A673 (cell line): Measurements from ENCODE around the gene MACC1. TPM values are rescaled to one million over a fixed set of nuclear protein-coding genes. Genes with fewer than 3 reads are reported as not detected.

Experiments
- BruUV-seq: library from RNA; stranded (reverse); fragments of 400-500 nt; replicated peaks from 2 replicates; lab custom pipeline; 2021; lab: Mats Ljungman, UMichigan
- CTCF ChIA-PET: fragments of 300-600 bp; sonication (Branson Sonifier 250); formaldehyde crosslinking; loops from one replicate; lab custom pipeline; 2022; ENCODE audit warnings: antibody characterized with exemption; lab: Charles Lee
- POLR2A ChIA-PET: fragments of 300-600 bp; sonication (Branson Sonifier 250); formaldehyde crosslinking; loops from one replicate; lab custom pipeline; 2022; ENCODE audit warnings: antibody characterized with exemption; ENCODE audit not compliant: low non-redundant PET; lab: Charles Lee
- DNase-seq: peaks from one replicate; pipeline ENCODE4 v3.0.0-alpha.2; 2015; ENCODE audit warnings: low spot score
- H3K27ac ChIP-seq: fragments of 200-600 bp; sonication (generic); 2 replicates; pipeline ENCODE4 v1.5.1; 2016; ENCODE audit warnings: mixed run types, low read depth, mild to moderate bottlenecking, mixed read lengths, antibody characterized with exemption, low read length; ENCODE audit not compliant: poor library complexity, severe bottlenecking
- H3K27me3 ChIP-seq: fragments of 200-600 bp; sonication (generic); replicated peaks from 2 replicates; pipeline ENCODE4 v1.6.1; 2017; ENCODE audit warnings: mixed run types, low read depth, mild to moderate bottlenecking, mixed read lengths, antibody characterized with exemption, low read length; ENCODE audit not compliant: insufficient read depth, poor library complexity
- H3K36me3 ChIP-seq: fragments of 200-600 bp; sonication (generic); 2 replicates; pipeline ENCODE4 v1.6.1; 2016; ENCODE audit warnings: mixed run types, mild to moderate bottlenecking, mixed read lengths, antibody characterized with exemption, low read length; ENCODE audit not compliant: insufficient read depth, poor library complexity, severe bottlenecking
- H3K4me1 ChIP-seq: fragments of 200-600 bp; sonication (generic); 2 replicates; pipeline ENCODE4 v1.6.1; 2017; ENCODE audit warnings: mixed run types, mild to moderate bottlenecking, mixed read lengths, antibody characterized with exemption, low read length; ENCODE audit not compliant: insufficient read depth, poor library complexity, severe bottlenecking
- H3K4me3 ChIP-seq: fragments of 200-600 bp; sonication (generic); 2 replicates; pipeline ENCODE4 v1.5.1; 2016; ENCODE audit warnings: low read depth, mixed run types, mild to moderate bottlenecking, mixed read lengths, low read length; ENCODE audit not compliant: poor library complexity, severe bottlenecking
- H3K9me3 ChIP-seq: fragments of 200-600 bp; sonication (generic); 2 replicates; pipeline ENCODE4 v1.6.1; 2016; ENCODE audit warnings: mixed run types, low read depth, mild to moderate bottlenecking, mixed read lengths, antibody characterized with exemption, low read length; ENCODE audit not compliant: poor library complexity, severe bottlenecking
- EZH2 ChIP-seq: fragments of 200-600 bp; sonication (generic); IDR thresholded peaks from 2 replicates; pipeline ENCODE4 v1.6.1; 2017; ENCODE audit warnings: borderline replicate concordance, low read depth, mild to moderate bottlenecking, mixed read lengths, antibody characterized with exemption, low read length; ENCODE audit not compliant: poor library complexity, severe bottlenecking
- intact Hi-C: fragments of 100-400 bp; cut with micrococcal nuclease; formaldehyde crosslinking; loops from one replicate; pipeline ENCODE4 v1.10.0; 2022; ENCODE audit not compliant: unreplicated experiment
- total RNA-seq: library from RNA; stranded (reverse); gene quantifications from 2 replicates; pipeline ENCODE4 v1.2.3, GENCODE V29; 2021
- TF ChIP-seq, protein P1 (sequence below): fragments of 300-800, 200-600 bp; sonication (generic); conservative IDR thresholded peaks from 2 replicates; pipeline ENCODE4 v1.5.1; 2017; ENCODE audit warnings: low read depth, mild to moderate bottlenecking, antibody characterized with exemption, low read length, moderate library complexity, mixed read lengths

Gene MACC1
- total RNA-seq, 1 experiment from 2014 or later, result not detected

DNA sequence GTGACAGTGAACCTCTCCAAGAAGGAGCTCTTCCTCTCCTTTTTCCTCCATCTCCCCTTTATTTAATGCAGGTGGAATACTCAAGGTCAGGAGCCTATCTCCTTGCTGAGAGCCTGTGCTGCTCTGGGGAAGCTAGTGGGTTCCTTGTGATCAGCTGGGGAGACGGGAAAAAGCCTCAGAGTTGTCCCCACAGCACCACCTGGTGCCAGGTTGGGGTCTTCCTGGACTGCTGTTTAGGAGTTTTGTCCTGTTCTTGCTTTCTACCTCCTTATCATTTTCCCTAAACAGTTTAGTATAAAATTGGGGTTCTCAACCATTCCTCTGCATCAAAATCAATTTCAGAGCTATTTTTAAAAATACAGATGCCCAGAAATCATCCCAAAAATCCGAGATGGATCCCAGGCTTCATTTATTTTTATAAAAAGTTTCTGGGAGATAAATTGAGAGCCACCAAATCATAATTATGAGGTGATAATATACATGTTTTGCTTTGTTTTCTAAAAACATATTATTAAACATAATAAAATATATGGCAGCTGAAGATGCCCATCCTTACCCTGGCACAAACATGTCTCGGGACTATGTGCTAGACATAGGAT lies 44.3 kb downstream of the MACC1 start:
- Histone ChIP-seq H3K27me3 (peaks cover 18% of the 10 kb centered on the region), H3K27ac (no peak overlapping the region), H3K4me3 (no peak overlapping the region), H3K9me3 (no peaks in the 10 kb centered on the region), H3K36me3 (no peaks in the 10 kb centered on the region), H3K4me1 (no peaks in the 10 kb centered on the region)
- peak; percentile 58 for DNase-seq
- ChIA-PET POLR2A (no interaction called here), CTCF (interaction anchor here (0.6 to 1.7 kb wide), 2 partner anchors 426 to 1224 kb away, joined by 4 to 7 read pairs; no protein-coding TSS in a partner anchor)
- intact Hi-C loops, result loop anchor here (5.0 kb wide), 1 partner anchor 421 kb away; no protein-coding TSS in a partner anchor
- TF ChIP-seq EZH2, result no peak
- TF ChIP-seq, protein P1, sequence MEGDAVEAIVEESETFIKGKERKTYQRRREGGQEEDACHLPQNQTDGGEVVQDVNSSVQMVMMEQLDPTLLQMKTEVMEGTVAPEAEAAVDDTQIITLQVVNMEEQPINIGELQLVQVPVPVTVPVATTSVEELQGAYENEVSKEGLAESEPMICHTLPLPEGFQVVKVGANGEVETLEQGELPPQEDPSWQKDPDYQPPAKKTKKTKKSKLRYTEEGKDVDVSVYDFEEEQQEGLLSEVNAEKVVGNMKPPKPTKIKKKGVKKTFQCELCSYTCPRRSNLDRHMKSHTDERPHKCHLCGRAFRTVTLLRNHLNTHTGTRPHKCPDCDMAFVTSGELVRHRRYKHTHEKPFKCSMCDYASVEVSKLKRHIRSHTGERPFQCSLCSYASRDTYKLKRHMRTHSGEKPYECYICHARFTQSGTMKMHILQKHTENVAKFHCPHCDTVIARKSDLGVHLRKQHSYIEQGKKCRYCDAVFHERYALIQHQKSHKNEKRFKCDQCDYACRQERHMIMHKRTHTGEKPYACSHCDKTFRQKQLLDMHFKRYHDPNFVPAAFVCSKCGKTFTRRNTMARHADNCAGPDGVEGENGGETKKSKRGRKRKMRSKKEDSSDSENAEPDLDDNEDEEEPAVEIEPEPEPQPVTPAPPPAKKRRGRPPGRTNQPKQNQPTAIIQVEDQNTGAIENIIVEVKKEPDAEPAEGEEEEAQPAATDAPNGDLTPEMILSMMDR, result peak; percentile 64
- BruUV-seq, result no TSS peak

DNA sequence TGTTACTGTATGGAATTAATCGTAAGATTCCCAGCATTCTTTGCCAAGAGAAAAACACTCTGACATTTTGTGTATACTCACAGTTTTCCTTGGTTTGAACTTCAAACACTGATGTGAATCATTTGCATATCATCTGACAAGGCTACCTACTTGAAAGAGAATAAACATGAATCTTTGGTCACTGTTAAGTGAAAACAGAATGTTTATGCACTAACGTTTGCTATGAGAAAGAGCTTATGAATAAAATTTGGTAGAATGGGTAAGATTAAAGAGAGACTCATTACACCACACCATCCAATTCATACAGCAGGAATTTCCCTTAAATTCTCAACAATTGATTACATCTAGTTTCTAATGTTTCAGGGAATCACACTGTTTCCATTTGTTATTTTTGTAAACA lies 46.6 kb downstream of the MACC1 start:
- no peak for TF ChIP-seq EZH2
- TF ChIP-seq, protein P1, result no peak
- Histone ChIP-seq H3K4me1 (no peaks in the 10 kb centered on the region), H3K36me3 (no peaks in the 10 kb centered on the region), H3K27me3 (peaks cover 17% of the 10 kb centered on the region), H3K9me3 (no peaks in the 10 kb centered on the region), H3K4me3 (no peak overlapping the region), H3K27ac (no peak overlapping the region)
- POLR2A ChIA-PET, result no interaction called here
- CTCF ChIA-PET, result no interaction called here
- BruUV-seq, result no TSS peak
- intact Hi-C loops, result loop anchor here (5.0 kb wide), 1 partner anchor 418 kb away; no protein-coding TSS in a partner anchor
- no peak for DNase-seq

DNA sequence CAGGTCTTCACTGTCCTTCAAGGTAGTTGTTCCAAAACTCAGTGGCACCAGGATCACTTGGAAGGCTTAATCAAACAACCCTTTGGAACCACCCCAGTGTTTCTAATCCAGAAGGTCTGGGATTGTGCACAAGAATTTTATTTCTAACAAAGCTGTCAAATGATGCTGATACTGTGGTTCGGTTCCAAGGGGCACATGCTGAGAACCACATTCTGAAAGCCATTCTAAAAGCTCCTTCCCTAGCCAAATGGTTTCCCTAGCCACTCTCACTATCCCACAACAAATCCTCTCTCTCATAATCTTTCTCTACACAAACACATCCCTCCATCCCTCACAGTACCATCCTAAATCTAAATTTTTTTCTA lies 52.1 kb downstream of the MACC1 start:
- Histone ChIP-seq H3K36me3 (no peaks in the 10 kb centered on the region), H3K4me1 (no peaks in the 10 kb centered on the region), H3K27ac (no peak overlapping the region), H3K4me3 (no peak overlapping the region), H3K9me3 (no peaks in the 10 kb centered on the region), H3K27me3 (peaks cover 8% of the 10 kb centered on the region)
- BruUV-seq, result no TSS peak
- no peak for DNase-seq
- POLR2A ChIA-PET, result no interaction called here
- TF ChIP-seq EZH2, result no peak
- TF ChIP-seq, protein P1, result no peak
- CTCF ChIA-PET, result no interaction called here
- intact Hi-C loops, result no loop called here
